GM12878 (cell line): ENCODE data around the gene KRT79. TPM values are rescaled to one million over a fixed set of nuclear protein-coding genes. Genes with fewer than 3 reads are reported as not detected.

Source experiments
- ATAC-seq: fragments of 200-7000 bp; cut with Tn5 transposase; 3 replicates; pipeline ENCODE4 v1.9.1; 2020; ENCODE audit warnings: mild to moderate bottlenecking, moderate library complexity
- BruUV-seq: library from RNA; stranded (reverse); fragments of 400-500 nt; replicated peaks from 2 replicates; lab custom pipeline; 2021; lab: Mats Ljungman, UMichigan
- CTCF ChIA-PET: fragments of 300-600 bp; sonication (Branson Sonifier 250); formaldehyde crosslinking; extraction: SDS; loops from one replicate; lab custom pipeline; 2021; ENCODE audit warnings: inconsistent platforms; lab: Yijun Ruan, JAX
- POLR2A ChIA-PET: fragments of 350-600 bp; formaldehyde crosslinking; extraction: SDS; loops from one replicate; lab custom pipeline; 2021; ENCODE audit warnings: inconsistent platforms; lab: Charles Lee
- RAD21 ChIA-PET: fragments of 300-600 bp; sonication (Branson Sonifier 250); formaldehyde crosslinking; loops from one replicate; lab custom pipeline; 2023; ENCODE audit warnings: antibody characterized with exemption; ENCODE audit not compliant: unreplicated experiment; lab: Charles Lee
- SMC1A ChIA-PET: fragments of 300-600 bp; sonication (Branson Sonifier 250); formaldehyde crosslinking; loops from one replicate; lab custom pipeline; 2023; ENCODE audit not compliant: unreplicated experiment, uncharacterized antibody; lab: Charles Lee
- DNase-seq: peaks from one replicate; pipeline ENCODE4 v3.0.0-alpha.2; 2011; ENCODE audit warnings: low read depth, low spot score
- FAIRE-seq: peaks from 3 replicates; lab custom pipeline; 2011; peaks lifted over from hg19 to GRCh38; lab: Jason Lieb, UNC
- H2AFZ ChIP-seq: 2 replicates; pipeline ENCODE4 v1.6.0; 2011; ENCODE audit warnings: low read depth, low read length, control low read depth; ENCODE audit not compliant: control insufficient read depth
- H3K27ac ChIP-seq: 2 replicates; pipeline ENCODE4 v1.5.1; 2011; ENCODE audit warnings: control low read depth; ENCODE audit not compliant: control insufficient read depth, insufficient read depth
- H3K27me3 ChIP-seq, 2 experiments: replicated peaks in 1 of 2; 2 replicates each; pipeline versions ENCODE4 v1.6.0 to v1.6.1; 2011; ENCODE audit warnings: low read length in 1 of 2; ENCODE audit not compliant: control insufficient read depth in 2 of 2, insufficient read depth in 2 of 2
- H3K36me3 ChIP-seq, 2 experiments: 2 replicates each; pipeline ENCODE4 v1.5.1; 2011; ENCODE audit warnings: low read length in 1 of 2; ENCODE audit not compliant: control insufficient read depth in 2 of 2, insufficient read depth in 2 of 2
- H3K4me1 ChIP-seq: 2 replicates; pipeline ENCODE4 v1.6.1; 2011; ENCODE audit warnings: mild to moderate bottlenecking, low read length, moderate library complexity, mixed read lengths; ENCODE audit not compliant: control insufficient read depth, insufficient read depth
- H3K4me2 ChIP-seq: 2 replicates; pipeline ENCODE4 v1.6.0; 2011; ENCODE audit warnings: control low read depth; ENCODE audit not compliant: control insufficient read depth, insufficient read depth
- H3K4me3 ChIP-seq: fragments of 200-600 bp; sonication (generic); 2 replicates; pipeline ENCODE4 v1.5.1; 2016
- H3K79me2 ChIP-seq: 2 replicates; pipeline ENCODE4 v1.6.0; 2011; ENCODE audit warnings: low read length; ENCODE audit not compliant: control insufficient read depth, insufficient read depth
- H3K9ac ChIP-seq: 2 replicates; pipeline ENCODE4 v1.8.0; 2011; ENCODE audit warnings: low read length, control low read depth, mixed read lengths; ENCODE audit not compliant: control insufficient read depth, insufficient read depth
- H3K9me3 ChIP-seq: replicated peaks from 3 replicates; pipeline ENCODE4 v1.5.1; 2011; ENCODE audit warnings: mild to moderate bottlenecking, low read length; ENCODE audit not compliant: control insufficient read depth, insufficient read depth
- H4K20me1 ChIP-seq: 2 replicates; pipeline ENCODE4 v1.6.0; 2011; ENCODE audit not compliant: control insufficient read depth, insufficient read depth
- BMI1 ChIP-seq: fragments of 450-650 bp; IDR thresholded peaks from 2 replicates; pipeline ENCODE4 v1.6.1; 2016; ENCODE audit warnings: mild to moderate bottlenecking, moderate library complexity, borderline replicate concordance
- CHD4 ChIP-seq: fragments of 200-600 bp; sonication (generic); IDR thresholded peaks from 2 replicates; pipeline ENCODE4 v1.6.1; 2016; ENCODE audit warnings: mild to moderate bottlenecking
- CTCF ChIP-seq, 3 experiments: IDR thresholded peaks in 2 of 3; conservative IDR thresholded peaks in 1 of 3; 2 replicates each; pipeline ENCODE4 v1.5.1; 2011; ENCODE audit warnings: low read depth in 3 of 3, low read length in 3 of 3, mild to moderate bottlenecking in 3 of 3, control low read depth in 2 of 3, moderate library complexity in 2 of 3, inconsistent platforms in 1 of 3, mixed read lengths in 1 of 3; ENCODE audit not compliant: control insufficient read depth in 2 of 3, insufficient read depth in 1 of 3; ENCODE audit errors: extremely low read depth in 1 of 3
- FOS ChIP-seq: IDR thresholded peaks from 3 replicates; pipeline ENCODE4 v1.6.1; 2011; ENCODE audit warnings: borderline replicate concordance; ENCODE audit not compliant: insufficient read length; ENCODE audit errors: extremely low read depth
- FOXM1 ChIP-seq: IDR thresholded peaks from 2 replicates; pipeline ENCODE4 v1.6.1; 2012; ENCODE audit warnings: low read depth, mild to moderate bottlenecking, inconsistent platforms, low read length, moderate library complexity
- GATAD2B ChIP-seq: fragments of 450-650 bp; conservative IDR thresholded peaks from 2 replicates; pipeline ENCODE4 v1.6.1; 2017; ENCODE audit warnings: low read depth, mild to moderate bottlenecking, moderate library complexity
- HDAC6 ChIP-seq: fragments of 200-600 bp; sonication (generic); IDR thresholded peaks from one replicate; pipeline ENCODE4 v1.8.0; 2017; ENCODE audit warnings: antibody characterized with exemption; ENCODE audit not compliant: unreplicated experiment
- POLR2AphosphoS5 ChIP-seq: IDR thresholded peaks from 2 replicates; pipeline ENCODE4 v1.6.1; 2011; ENCODE audit warnings: mild to moderate bottlenecking, low read length, inconsistent platforms
- RAD51 ChIP-seq: fragments of 450-650 bp; IDR thresholded peaks from 2 replicates; pipeline ENCODE4 v1.6.1; 2016; ENCODE audit warnings: moderate library complexity, mild to moderate bottlenecking, inconsistent platforms
- RBBP5 ChIP-seq: fragments of 200-600 bp; sonication (generic); conservative IDR thresholded peaks from 2 replicates; pipeline ENCODE4 v1.6.1; 2016
- RCOR1 ChIP-seq: conservative IDR thresholded peaks from 2 replicates; pipeline ENCODE4 v1.6.1; 2012; ENCODE audit warnings: low read depth, low read length, improper control_type of control experiment
- RFX5 ChIP-seq: IDR thresholded peaks from 2 replicates; pipeline ENCODE4 v1.6.1; 2011; ENCODE audit warnings: low read depth, low read length, improper control_type of control experiment
- SIN3A ChIP-seq: IDR thresholded peaks from 2 replicates; pipeline ENCODE4 v1.6.1; 2012; ENCODE audit warnings: low read depth, low read length, improper control_type of control experiment
- SP1 ChIP-seq: IDR thresholded peaks from one replicate; pipeline ENCODE4 v1.6.1; 2011; ENCODE audit warnings: low read depth, low read length
- SPI1 ChIP-seq: IDR thresholded peaks from 2 replicates; pipeline ENCODE4 v1.6.1; 2011; ENCODE audit warnings: low read depth, mild to moderate bottlenecking, low read length, moderate library complexity, borderline replicate concordance; ENCODE audit not compliant: insufficient read depth
- SREBF2 ChIP-seq: IDR thresholded peaks from 2 replicates; pipeline ENCODE4 v1.6.1; 2012; ENCODE audit warnings: mild to moderate bottlenecking, low read length
- SUZ12 ChIP-seq: fragments of 200-600 bp; sonication (generic); IDR thresholded peaks from one replicate; pipeline ENCODE4 v1.6.1; 2018; ENCODE audit warnings: antibody characterized with exemption, mild to moderate bottlenecking; ENCODE audit not compliant: unreplicated experiment
- ZBTB33 ChIP-seq: fragments of 450-650 bp; IDR thresholded peaks from 2 replicates; pipeline ENCODE4 v1.6.1; 2017; ENCODE audit warnings: mild to moderate bottlenecking
- ZZZ3 ChIP-seq: IDR thresholded peaks from 2 replicates; pipeline ENCODE4 v1.6.1; 2011; ENCODE audit warnings: low read depth; ENCODE audit not compliant: control insufficient read depth, insufficient read length
- WGBS: methylation state at CpG from one replicate; pipeline ENCODE4 v1.1.6; 2016; ENCODE audit warnings: low lambda C conversion rate; ENCODE audit not compliant: insufficient replicate concordance, insufficient coverage; ENCODE audit errors: missing lambda C conversion rate; 5-methylcytosine and 5-hydroxymethylcytosine counted together
- in situ Hi-C: fragments of 300-500 bp; cut with MboI; formaldehyde crosslinking; loops from 9 replicates; pipeline ENCODE4 v1.14.3; 2018; ENCODE audit warnings: mixed read lengths
- intact Hi-C: fragments of 100-400 bp; cut with micrococcal nuclease; formaldehyde crosslinking; loops from one replicate; pipeline ENCODE4 v1.14.2; 2022; ENCODE audit not compliant: unreplicated experiment
- polyA plus RNA-seq, 11 experiments: library from polyadenylated mRNA; depleted of rRNA in 4 of 11; unstranded in 6 of 11; stranded (reverse) in 5 of 11; fragments of >200 nt; fragmentation: Nextera tagmentation in 4 of 11; fragmentation: Illumina TruSeq in 1 of 11; extraction: Ambion mirVana in 4 of 11; extraction: Trizol in 1 of 11; gene quantifications; 1 replicate in 1 of 11; 2 replicates in 10 of 11; pipeline versions ENCODE4 v1.2.1 to v1.2.3, GENCODE V29; 2011 to 2016; ENCODE audit warnings: inconsistent platforms in 2 of 11, missing spikeins in 2 of 11, low read depth in 1 of 11
- total RNA-seq, 4 experiments: library from RNA; depleted of rRNA in 3 of 4; stranded (reverse); fragments of >200 nt in 3 of 4; fragmentation: Illumina TruSeq in 1 of 4; extraction: Trizol in 1 of 4; gene quantifications; 2 replicates each; pipeline versions ENCODE4 v1.2.1 to v1.2.3, GENCODE V29; 2013 to 2021

KRT79 gene
- total and polyA plus RNA-seq, 10 of the 15 experiments (the other 5 are each of a cell fraction or from before 2014, with no cell fraction given): 0.03 to 0.09 (median 0.07) TPM; not detected in 7

GRCh38 chr12:52781399-52782082 lies 52.6 kb downstream of the KRT79 start:
- Histone ChIP-seq H3K9me3 (no peaks in the 10 kb centered on the region), H3K36me3 (no peaks in the 10 kb centered on the region), H3K4me2 (no peak overlapping the region), H4K20me1 (no peaks in the 10 kb centered on the region), H3K79me2 (no peaks in the 10 kb centered on the region), H3K4me1 (no peaks in the 10 kb centered on the region), H3K4me3 (no peak overlapping the region), H3K27ac (no peak overlapping the region), H3K9ac (no peak overlapping the region), H2AFZ (no peak overlapping the region), H3K27me3 (peaks cover 1 to 3% of the 10 kb centered on the region in 2 experiments; a peak in 3 of 4 replicates)
- ATAC-seq (no peak), FAIRE-seq (no peak), DNase-seq (no peak)
- WGBS: 0% methylated on average over 4 of the region's 4 CpGs
- RAD21 ChIA-PET: no interaction called here
- TF ChIP-seq RAD51: no peak
- TF ChIP-seq SPI1: no peak
- TF ChIP-seq HDAC6: no peak
- no peak for TF ChIP-seq SREBF2
- TF ChIP-seq SIN3A: no peak
- TF ChIP-seq CHD4: no peak
- no peak for TF ChIP-seq RCOR1
- TF ChIP-seq RBBP5: no peak
- no peak for TF ChIP-seq FOXM1
- TF ChIP-seq RFX5: no peak
- TF ChIP-seq ZZZ3: no peak
- TF ChIP-seq GATAD2B: no peak
- no peak for TF ChIP-seq ZBTB33
- no peak for TF ChIP-seq CTCF (IDR thresholded peaks at IDR 0.05 in 2 of 3, conservative IDR thresholded peaks at IDR 0.05 in 1 of 3; ENCODE audit: control insufficient read depth in 2 of 3, extremely low read depth in 1 of 3, insufficient read depth in 1 of 3, low read depth in 3 of 3, low read length in 3 of 3)
- TF ChIP-seq FOS: no peak
- no peak for TF ChIP-seq POLR2AphosphoS5
- no peak for TF ChIP-seq SP1
- no peak for TF ChIP-seq SUZ12
- TF ChIP-seq BMI1: no peak
- in situ Hi-C loops: no loop called here
- CTCF ChIA-PET: interaction anchor here (1.2 kb wide), 1 partner anchor 9 kb away, joined by 5 read pairs; no protein-coding TSS in a partner anchor
- no TSS peak for BruUV-seq
- POLR2A ChIA-PET: no interaction called here
- intact Hi-C loops: no loop called here
- SMC1A ChIA-PET: no interaction called here
